ENCODE measurements around the gene IL1RAPL1.

- TF ChIP-seq CTCF (IDR thresholded peaks at IDR 0.05) (no peak), POLR2A (IDR thresholded peaks at IDR 0.05) (no peak)
Measured at GRCh38 chrX:28595346-28595745, 8.1 kb downstream of the IL1RAPL1 start.

Data from thyroid gland (tissue), 4 donors.